OCI-LY1 (cell line): ENCODE measurements around the gene TNNC1.

Source experiments
- H2AFZ ChIP-seq: fragments of 200-600 bp; sonication (generic), shearing (Covaris generic); 2 replicates; pipeline ENCODE4 v1.6.0; 2014; ENCODE audit warnings: antibody characterized with exemption, mild to moderate bottlenecking, low read length
- H3F3A ChIP-seq: fragments of 200-600 bp; sonication (generic), shearing (Covaris generic); 2 replicates; pipeline ENCODE4 v1.6.0; 2014; ENCODE audit warnings: mild to moderate bottlenecking, antibody characterized with exemption, low read length, moderate library complexity; ENCODE audit not compliant: insufficient read depth
- H3K27ac ChIP-seq: fragments of 200-600 bp; sonication (generic); 2 replicates; pipeline ENCODE4 v1.5.1; 2014; ENCODE audit warnings: low read length, mixed run types, mild to moderate bottlenecking, low read depth; ENCODE audit not compliant: poor library complexity, severe bottlenecking
- H3K27me3 ChIP-seq: fragments of 200-600 bp; sonication (generic); 2 replicates; pipeline ENCODE4 v1.6.0; 2014; ENCODE audit warnings: antibody characterized with exemption, mild to moderate bottlenecking, low read length, moderate library complexity; ENCODE audit not compliant: insufficient read depth
- H3K36me3 ChIP-seq: fragments of 200-600 bp; sonication (generic); 2 replicates; pipeline ENCODE4 v1.6.1; 2014; ENCODE audit warnings: mild to moderate bottlenecking, antibody characterized with exemption, low read length, moderate library complexity, mixed read lengths; ENCODE audit not compliant: insufficient read depth
- H3K4me1 ChIP-seq: fragments of 200-600 bp; sonication (generic); 2 replicates; pipeline ENCODE4 v1.5.1; 2014; ENCODE audit warnings: mild to moderate bottlenecking, low read length, moderate library complexity; ENCODE audit not compliant: insufficient read depth, severe bottlenecking
- H3K4me2 ChIP-seq: fragments of 200-600 bp; sonication (generic), shearing (Covaris generic); 2 replicates; pipeline ENCODE4 v1.6.1; 2014; ENCODE audit warnings: low read length
- H3K4me3 ChIP-seq: fragments of 200-600 bp; sonication (generic); 2 replicates; pipeline ENCODE4 v1.5.1; 2014; ENCODE audit warnings: low read length, low read depth, mild to moderate bottlenecking, mixed read lengths; ENCODE audit not compliant: poor library complexity, severe bottlenecking
- H3K79me2 ChIP-seq: fragments of 200-600 bp; shearing (Covaris generic); 2 replicates; pipeline ENCODE4 v1.6.1; 2016; ENCODE audit warnings: mixed run types, low read length, mixed read lengths; ENCODE audit not compliant: insufficient read depth
- H3K9ac ChIP-seq: fragments of 200-600 bp; sonication (generic), shearing (Covaris generic); 2 replicates; pipeline ENCODE4 v1.6.1; 2014; ENCODE audit warnings: mild to moderate bottlenecking, low read length, mixed read lengths
- H3K9me2 ChIP-seq: fragments of 200-600 bp; sonication (generic), shearing (Covaris generic); 2 replicates; pipeline ENCODE4 v1.6.1; 2014; ENCODE audit warnings: low read depth, mild to moderate bottlenecking, low read length, mixed read lengths
- H3K9me3 ChIP-seq: fragments of 200-600 bp; shearing (Covaris generic); 2 replicates; pipeline ENCODE4 v1.6.1; 2014; ENCODE audit warnings: low read length, mixed read lengths
- H4K20me1 ChIP-seq: fragments of 200-600 bp; sonication (generic), shearing (Covaris generic); 2 replicates; pipeline ENCODE4 v1.6.0; 2016; ENCODE audit warnings: mild to moderate bottlenecking, low read length; ENCODE audit not compliant: insufficient read depth
- CTCF ChIP-seq: fragments of 200-600 bp; sonication (generic), shearing (Covaris generic); IDR thresholded peaks from 2 replicates; pipeline ENCODE4 v1.5.1; 2017; ENCODE audit warnings: mild to moderate bottlenecking, antibody characterized with exemption, low read length, moderate library complexity, mixed read lengths
- EZH2 ChIP-seq: fragments of 200-600 bp; sonication (generic), shearing (Covaris generic); IDR thresholded peaks from 2 replicates; pipeline ENCODE4 v1.8.0; 2017; ENCODE audit warnings: borderline replicate concordance, mixed run types, mild to moderate bottlenecking, antibody characterized with exemption, low read length, moderate library complexity, mixed read lengths

The TNNC1 gene

GRCh38 chr3:52446631-52447511 lies 7.0 kb downstream of the TNNC1 start:
- Histone ChIP-seq H3F3A (no peaks in the 10 kb centered on the region), H4K20me1 (no peaks in the 10 kb centered on the region), H3K36me3 (no peaks in the 10 kb centered on the region), H3K9ac (no peak overlapping the region), H3K79me2 (no peaks in the 10 kb centered on the region), H3K9me2 (no peaks in the 10 kb centered on the region), H3K4me2 (no peak overlapping the region), H3K27ac (no peak overlapping the region), H3K9me3 (no peaks in the 10 kb centered on the region), H3K27me3 (peaks cover 4% of the 10 kb centered on the region; the same call in 1 of the 2 replicates), H3K4me1 (peaks cover 11% of the 10 kb centered on the region), H2AFZ (no peak overlapping the region), H3K4me3 (no peak overlapping the region)
- peak; percentile 99 for TF ChIP-seq CTCF
- TF ChIP-seq EZH2 = no peak

- no peak overlapping the region for H3K4me3 ChIP-seq
- no peak overlapping the region for H3K27ac ChIP-seq
- no peaks in the 10 kb centered on the region for H4K20me1 ChIP-seq
- peaks cover 11% of the 10 kb centered on the region for H3K4me1 ChIP-seq
- H3K9me2 ChIP-seq = no peaks in the 10 kb centered on the region
- H3F3A ChIP-seq = no peaks in the 10 kb centered on the region
- H3K36me3 ChIP-seq = no peaks in the 10 kb centered on the region
- no peaks in the 10 kb centered on the region for H3K79me2 ChIP-seq
- no peak overlapping the region for H2AFZ ChIP-seq
- no peaks in the 10 kb centered on the region for H3K9me3 ChIP-seq
- H3K9ac ChIP-seq = no peak overlapping the region
- peaks cover 9% of the 10 kb centered on the region; the same call in 1 of the 2 replicates for H3K27me3 ChIP-seq
- no peak overlapping the region for H3K4me2 ChIP-seq
- TF ChIP-seq EZH2 = no peak
Observed at GRCh38 chr3:52446042-52446441, 7.8 kb downstream of the TNNC1 start.

- H3F3A ChIP-seq = no peaks in the 10 kb centered on the region
- no peaks in the 10 kb centered on the region for H3K36me3 ChIP-seq
- TF ChIP-seq CTCF (peak; percentile 32; the same call in 1 of the 2 replicates), EZH2 (no peak)
- H2AFZ ChIP-seq = no peak within 1 kb of the TSS
- H3K4me3 ChIP-seq = peak within 1 kb of the TSS; percentile 22
- H3K9me3 ChIP-seq = no peaks in the 10 kb centered on the region
- peaks cover 10% of the 10 kb centered on the region; the same call in 1 of the 2 replicates for H3K27me3 ChIP-seq
- H3K4me2 ChIP-seq = peak within 1 kb of the TSS; percentile 26; the same call in 1 of the 2 replicates
- H4K20me1 ChIP-seq = no peaks in the 10 kb centered on the region
- H3K9ac ChIP-seq = no peak within 1 kb of the TSS
- H3K4me1 ChIP-seq = peaks cover 11% of the 10 kb centered on the region
- H3K27ac ChIP-seq = no peak within 1 kb of the TSS
- H3K9me2 ChIP-seq = no peaks in the 10 kb centered on the region
- no peaks in the 10 kb centered on the region for H3K79me2 ChIP-seq
Observed at GRCh38 chr3:52444860-52445793, 8.7 kb downstream of the TNNC1 start, which contains the start of gene SEMA3G. Gene SEMA3G, minus strand, starts transcription at chr3:52445103. Its CDS starts 76 bp downstream, at chr3:52445027.
